NCI-H128 (cell line): ENCODE results near the gene TCFL5.

Source experiments
- DNase-seq: peaks from one replicate; lab custom pipeline; 2025; ENCODE audit not compliant: unreplicated experiment; lab: John Stamatoyannopoulos, UW

TCFL5 gene

GRCh38 chr20:62812907-62813200 is 48.8 kb downstream of the TCFL5 start:
- DNase-seq: no peak

- DNase-seq: no peak
Measured at GRCh38 chr20:62812181-62812906, 49.3 kb downstream of the TCFL5 start.

GRCh38 chr20:62811720-62812119 is 49.9 kb downstream of the TCFL5 start:
- DNase-seq: no peak

- no peak for DNase-seq
Measured at GRCh38 chr20:62811320-62811719, 50.3 kb downstream of the TCFL5 start.

- DNase-seq: no peak
Measured at GRCh38 chr20:62809530-62810428, 51.8 kb downstream of the TCFL5 start.

DNA sequence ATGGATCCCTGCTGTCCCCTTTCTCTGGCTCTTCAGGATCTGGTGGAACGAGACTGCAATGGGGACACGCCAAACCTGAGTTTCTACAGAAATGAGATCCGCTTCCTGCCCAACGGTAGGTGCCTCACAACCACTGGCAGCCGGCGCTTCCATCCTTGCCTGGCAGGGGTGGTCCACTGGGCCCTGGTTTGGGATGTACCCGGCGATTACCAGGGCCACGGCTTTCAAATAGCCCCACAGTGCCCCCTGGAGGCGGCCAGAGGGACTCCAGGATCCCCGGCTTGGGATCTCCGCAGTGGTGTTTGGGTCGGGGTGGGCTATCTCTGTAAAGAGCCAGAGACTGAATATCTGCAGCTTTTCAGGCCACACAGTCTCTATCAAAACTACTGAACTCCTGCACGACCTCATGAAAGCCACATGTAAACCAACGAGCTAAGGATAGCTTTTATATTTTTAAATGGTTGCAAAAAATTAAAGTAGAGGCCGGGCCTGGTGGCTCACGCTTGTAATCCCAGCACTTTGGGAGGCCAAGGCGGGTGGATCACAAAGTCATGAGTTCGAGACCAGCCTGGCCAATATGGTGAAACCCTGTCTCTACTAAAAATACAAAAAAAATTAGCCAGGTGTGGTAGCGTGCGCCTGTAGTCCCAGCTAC is 53.3 kb downstream of the TCFL5 start:
- no peak for DNase-seq

- no peak for DNase-seq
Measured at GRCh38 chr20:62807444-62808210, 54.0 kb downstream of the TCFL5 start.

GRCh38 chr20:62806383-62807050 is 55.1 kb downstream of the TCFL5 start:
- no peak for DNase-seq

DNA sequence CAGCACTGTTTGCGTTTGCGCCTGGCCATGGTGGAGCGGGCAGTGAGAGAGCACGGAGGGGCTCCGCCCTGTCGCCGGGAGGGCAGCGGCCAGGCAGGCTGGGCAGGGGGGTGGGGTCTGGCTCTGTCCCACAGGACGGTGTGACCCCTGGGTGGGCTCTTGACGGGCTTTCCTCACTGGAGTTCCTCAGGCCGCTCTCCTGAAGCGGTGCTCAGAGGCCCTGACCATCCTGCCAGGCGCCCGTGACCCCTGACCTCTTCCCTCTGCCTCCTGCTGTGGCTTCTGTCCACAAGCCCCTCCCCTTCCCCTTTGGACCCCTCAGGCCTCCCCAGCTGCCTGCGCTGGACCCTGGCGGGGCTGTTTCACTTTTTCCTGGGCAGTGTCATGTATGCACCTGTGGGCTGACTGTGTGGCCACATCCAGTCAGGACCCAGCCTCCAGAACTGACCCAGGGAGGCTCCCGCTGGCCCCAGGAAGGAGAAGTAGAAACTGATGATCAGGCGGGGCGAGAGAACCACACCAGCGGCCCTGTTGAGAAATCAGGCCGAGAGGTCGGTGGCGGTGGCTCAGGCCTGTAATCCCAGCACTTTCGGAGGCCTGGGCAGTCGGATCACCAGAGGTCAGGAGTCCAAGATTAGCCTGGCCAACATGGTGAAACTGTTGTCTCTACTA is 55.8 kb downstream of the TCFL5 start:
- DNase-seq: no peak

- DNase-seq: no peak
Measured at GRCh38 chr20:62805155-62805710, 56.4 kb downstream of the TCFL5 start.

DNA sequence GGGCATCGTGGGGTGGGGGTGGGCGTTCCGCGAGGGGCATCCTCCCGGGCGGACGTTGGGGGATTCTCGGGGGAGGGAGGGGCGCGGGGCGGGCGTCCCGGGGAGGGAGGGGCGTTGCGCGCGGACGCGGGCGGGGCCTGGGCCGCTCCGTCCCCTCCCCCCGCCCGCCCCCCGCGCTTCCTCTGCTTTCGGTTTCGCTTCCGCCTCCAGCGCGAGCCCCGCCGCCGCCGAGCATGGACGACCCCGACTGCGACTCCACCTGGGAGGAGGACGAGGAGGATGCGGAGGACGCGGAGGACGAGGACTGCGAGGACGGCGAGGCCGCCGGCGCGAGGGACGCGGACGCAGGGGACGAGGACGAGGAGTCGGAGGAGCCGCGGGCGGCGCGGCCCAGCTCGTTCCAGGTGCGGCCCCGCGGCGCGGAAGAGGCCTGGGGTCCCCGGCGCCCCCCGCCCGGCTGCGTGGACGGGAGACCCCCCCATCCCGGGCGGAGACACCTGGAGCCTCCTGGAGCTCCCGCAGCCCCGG is 56.9 kb downstream of the TCFL5 start, which contains the start of gene OGFR:
OGFR (plus strand) TSS at position 209 of the 528 bp plus-strand sequence; CDS start at position 234, 25 bp downstream.
- DNase-seq: no peak

GRCh38 chr20:62804021-62804626 is 57.5 kb downstream of the TCFL5 start:
- no peak for DNase-seq

- DNase-seq: no peak
Measured at GRCh38 chr20:62802026-62802712, 59.5 kb downstream of the TCFL5 start.

DNA sequence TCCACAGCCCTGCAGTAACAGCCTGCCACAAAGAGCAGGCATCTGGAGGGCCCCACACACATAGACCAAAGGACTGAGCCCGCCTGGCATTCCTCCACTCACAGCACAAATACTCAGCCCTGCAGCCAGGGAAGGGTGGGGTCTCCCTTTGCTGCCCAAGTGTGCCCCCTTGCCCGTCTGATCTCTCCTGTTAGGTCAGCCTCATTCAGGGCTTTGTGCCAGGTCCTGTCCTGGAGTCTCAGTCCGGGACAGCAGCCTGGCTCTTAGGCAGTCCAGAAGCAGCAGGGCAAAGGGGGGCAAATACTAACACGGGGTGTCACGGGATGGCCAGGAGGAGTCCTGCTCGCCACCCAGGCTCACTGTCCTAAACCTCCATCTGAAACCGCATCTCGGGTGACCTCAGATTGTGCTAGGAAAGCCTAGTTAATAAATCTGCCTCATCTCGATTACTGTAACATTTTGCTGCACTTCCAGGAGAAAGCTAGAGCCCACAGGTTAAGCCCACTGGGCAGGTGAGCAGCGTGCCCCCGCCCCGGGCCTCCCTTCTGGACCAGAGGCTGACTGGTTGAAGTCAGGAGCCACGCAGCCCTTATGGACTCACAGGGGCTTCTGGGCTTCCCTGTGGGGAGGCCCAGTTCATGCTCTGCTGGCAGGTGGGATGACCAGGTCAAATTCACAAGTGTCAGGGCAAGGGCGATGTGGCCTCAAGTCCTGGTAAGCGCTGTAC is 60.2 kb downstream of the TCFL5 start:
- DNase-seq: no peak

GRCh38 chr20:62800314-62801259 is 61.0 kb downstream of the TCFL5 start:
- no peak for DNase-seq

- no peak for DNase-seq
Measured at GRCh38 chr20:62799873-62800272, 61.7 kb downstream of the TCFL5 start.

DNA sequence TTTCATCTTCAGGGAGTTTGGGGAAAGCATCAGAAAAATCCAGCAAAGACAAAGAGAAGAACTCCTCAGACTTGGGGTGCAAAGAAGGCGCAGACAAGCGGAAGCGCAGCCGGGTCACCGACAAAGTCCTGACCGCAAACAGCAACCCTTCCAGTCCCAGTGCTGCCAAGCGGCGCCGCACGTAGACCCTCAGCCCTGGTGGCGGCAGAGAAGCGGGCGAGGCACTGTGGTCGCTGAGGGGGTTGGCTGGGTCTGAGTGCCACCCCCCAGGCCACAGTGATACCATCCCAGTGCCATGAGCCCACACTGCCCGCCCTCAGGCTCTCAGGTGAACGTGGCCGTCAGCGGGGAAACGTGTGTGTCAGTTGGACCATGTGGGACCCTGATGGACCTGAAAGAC is 62.2 kb downstream of the TCFL5 start:
- no peak for DNase-seq
